SK-N-SH (cell line): ENCODE data around the gene MYO1F.

Source experiments
- CHD2 ChIP-seq: fragments of 150-350 bp; IDR thresholded peaks from 2 replicates; pipeline ENCODE4 v1.6.1; 2018; ENCODE audit warnings: low read length; ENCODE audit not compliant: partially characterized antibody
- CTCF ChIP-seq: fragments of 200-600 bp; sonication (generic); IDR thresholded peaks from 2 replicates; pipeline ENCODE4 v1.6.1; 2017; ENCODE audit warnings: antibody characterized with exemption, mild to moderate bottlenecking, moderate library complexity
- GABPA ChIP-seq: IDR thresholded peaks from 2 replicates; pipeline ENCODE4 v1.4.0; 2012; ENCODE audit warnings: low read depth, mild to moderate bottlenecking
- MAX ChIP-seq: IDR thresholded peaks from 2 replicates; pipeline ENCODE4 v1.4.0; 2012; ENCODE audit warnings: low read depth
- NRF1 ChIP-seq: IDR thresholded peaks from 2 replicates; pipeline ENCODE4 v1.6.1; 2012; ENCODE audit warnings: low read depth, mild to moderate bottlenecking, low read length
- POLR2AphosphoS5 ChIP-seq: IDR thresholded peaks from 2 replicates; pipeline ENCODE4 v1.6.1; 2012; ENCODE audit warnings: low read depth, low read length
- RAD21 ChIP-seq: IDR thresholded peaks from 2 replicates; pipeline ENCODE4 v1.6.1; 2012; ENCODE audit warnings: mild to moderate bottlenecking, low read length
- RCOR1 ChIP-seq: fragments of 150-350 bp; IDR thresholded peaks from 2 replicates; pipeline ENCODE4 v1.6.1; 2017; ENCODE audit warnings: antibody characterized with exemption, low read length
- SMC3 ChIP-seq: IDR thresholded peaks from 2 replicates; pipeline ENCODE4 v1.6.1; 2012; ENCODE audit warnings: low read depth, low read length, improper control_type of control experiment
- TCF12 ChIP-seq: IDR thresholded peaks from 2 replicates; pipeline ENCODE4 v1.4.0; 2012
- USF2 ChIP-seq: fragments of 150-350 bp; IDR thresholded peaks from 2 replicates; pipeline ENCODE4 v1.6.1; 2017; ENCODE audit warnings: antibody characterized with exemption, low read length, low read depth, borderline replicate concordance
- YY1 ChIP-seq: IDR thresholded peaks from 2 replicates; pipeline ENCODE4 v1.4.0; 2012; ENCODE audit warnings: low read depth, mild to moderate bottlenecking
- ZBTB33 ChIP-seq: IDR thresholded peaks from 2 replicates; pipeline ENCODE4 v1.4.0; 2012; ENCODE audit warnings: low read depth, borderline replicate concordance

- no peak for TF ChIP-seq NRF1
- TF ChIP-seq CTCF, result no peak
- TF ChIP-seq GABPA, result no peak
- TF ChIP-seq ZBTB33, result no peak
- TF ChIP-seq USF2, result no peak
- TF ChIP-seq SMC3, result no peak
- TF ChIP-seq CHD2, result no peak
- no peak for TF ChIP-seq YY1
- no peak for TF ChIP-seq RAD21
- TF ChIP-seq MAX, result no peak
- TF ChIP-seq RCOR1, result no peak
- TF ChIP-seq TCF12, result no peak
- no peak for TF ChIP-seq POLR2AphosphoS5
Measured at GRCh38 chr19:8487137-8487851, 89.9 kb downstream of the MYO1F start.
